HG02938 (cell line): Measurements from ENCODE around the gene GADL1.

Experiments
- ATAC-seq: cut with Tn5 transposase; IDR thresholded peaks from one replicate; pipeline ENCODE4 v1.9.1; 2021; ENCODE audit warnings: mild to moderate bottlenecking, moderate library complexity; ENCODE audit not compliant: unreplicated experiment

GADL1 gene

GRCh38 chr3:30682434-30683155 lies 211.9 kb downstream of the GADL1 start:
- no peak for ATAC-seq

- ATAC-seq = no peak
Observed at GRCh38 chr3:30681649-30682211, 212.7 kb downstream of the GADL1 start.

GRCh38 chr3:30680789-30681648 lies 213.4 kb downstream of the GADL1 start:
- ATAC-seq = no peak

- no peak for ATAC-seq
Observed at GRCh38 chr3:30679045-30679444, 215.4 kb downstream of the GADL1 start.

GRCh38 chr3:30677347-30677685 lies 217.1 kb downstream of the GADL1 start:
- ATAC-seq = no peak

DNA sequence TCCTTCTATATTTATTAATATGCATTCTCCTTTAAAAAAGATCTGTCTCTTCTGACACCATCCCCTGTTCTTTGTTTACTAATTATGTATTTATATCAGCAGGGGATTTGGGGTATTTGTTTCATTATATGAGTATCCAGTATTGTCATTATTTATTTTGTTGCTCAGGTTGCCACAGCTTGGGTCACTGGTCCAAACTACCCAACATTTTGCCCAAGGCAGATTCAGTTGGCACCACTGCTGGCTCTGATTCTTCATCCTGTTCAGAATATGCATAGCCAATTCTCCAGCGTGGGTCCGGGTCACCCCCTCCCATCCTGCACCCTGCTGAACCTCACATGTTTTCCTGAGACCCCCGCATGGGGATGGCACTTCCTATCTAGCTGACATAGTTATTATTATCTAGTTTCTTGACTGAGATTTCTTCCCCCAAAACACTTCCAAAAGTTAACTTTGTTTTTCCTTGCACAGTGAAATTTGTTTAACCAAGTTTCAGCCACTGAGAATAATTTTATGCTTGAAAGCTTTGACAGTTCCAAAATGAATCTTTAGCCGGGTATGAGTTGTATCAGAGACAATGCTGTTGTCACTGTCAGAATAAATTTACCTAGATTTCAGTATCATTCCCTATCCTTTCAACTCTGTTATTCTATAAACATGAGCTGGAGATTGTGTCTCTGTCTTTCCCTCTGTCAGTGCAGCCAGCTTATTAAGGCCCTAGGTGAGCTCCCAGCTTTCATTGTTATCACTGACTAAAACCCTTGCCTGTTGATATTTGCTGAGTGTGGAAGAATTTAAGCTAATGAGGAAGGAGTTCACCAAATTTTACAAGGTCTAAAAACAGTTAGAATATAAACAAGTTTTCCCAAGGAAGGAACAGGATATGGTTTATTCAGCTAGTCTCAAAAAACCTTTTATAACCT lies 217.8 kb downstream of the GADL1 start:
- peak; percentile 58 for ATAC-seq
